NB4 (cell line): ENCODE data around the gene ETV6.

Experiments
- MYC ChIP-seq: IDR thresholded peaks from 2 replicates; pipeline ENCODE4 v1.6.1; 2011; ENCODE audit warnings: low read depth, low read length
- POLR2A ChIP-seq: IDR thresholded peaks from 2 replicates; pipeline ENCODE4 v1.6.1; 2011; ENCODE audit warnings: mild to moderate bottlenecking; ENCODE audit not compliant: insufficient read length; ENCODE audit errors: extremely low read depth
- TF ChIP-seq, protein P1 (sequence below): IDR thresholded peaks from one replicate; pipeline ENCODE4 v1.5.1; 2012; ENCODE audit warnings: low read depth, low read length
- TF ChIP-seq, protein P2 (sequence below): IDR thresholded peaks from 2 replicates; pipeline ENCODE4 v1.6.1; 2011; ENCODE audit warnings: low read depth, low read length

DNA sequence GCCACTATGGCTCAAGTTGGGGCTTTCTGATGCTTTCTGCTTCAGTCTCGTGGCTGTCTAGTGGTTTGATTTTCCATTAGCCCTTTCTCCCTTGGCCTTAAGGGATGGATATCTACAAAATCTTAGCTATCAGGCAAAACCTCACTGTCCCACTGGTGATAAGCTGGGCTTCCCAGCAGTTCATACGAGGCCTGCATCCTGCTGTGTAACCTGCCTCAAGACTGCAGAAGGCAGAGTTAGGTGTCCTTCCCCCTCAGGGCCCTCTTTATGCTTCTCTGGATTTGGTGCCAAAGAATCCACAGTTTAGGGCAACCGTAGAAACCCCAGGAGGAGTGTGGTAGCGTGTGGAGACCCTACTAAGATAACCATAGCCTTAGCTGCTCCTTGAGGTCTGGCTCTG is 38.9 kb downstream of the ETV6 start:
- TF ChIP-seq, protein P1, sequence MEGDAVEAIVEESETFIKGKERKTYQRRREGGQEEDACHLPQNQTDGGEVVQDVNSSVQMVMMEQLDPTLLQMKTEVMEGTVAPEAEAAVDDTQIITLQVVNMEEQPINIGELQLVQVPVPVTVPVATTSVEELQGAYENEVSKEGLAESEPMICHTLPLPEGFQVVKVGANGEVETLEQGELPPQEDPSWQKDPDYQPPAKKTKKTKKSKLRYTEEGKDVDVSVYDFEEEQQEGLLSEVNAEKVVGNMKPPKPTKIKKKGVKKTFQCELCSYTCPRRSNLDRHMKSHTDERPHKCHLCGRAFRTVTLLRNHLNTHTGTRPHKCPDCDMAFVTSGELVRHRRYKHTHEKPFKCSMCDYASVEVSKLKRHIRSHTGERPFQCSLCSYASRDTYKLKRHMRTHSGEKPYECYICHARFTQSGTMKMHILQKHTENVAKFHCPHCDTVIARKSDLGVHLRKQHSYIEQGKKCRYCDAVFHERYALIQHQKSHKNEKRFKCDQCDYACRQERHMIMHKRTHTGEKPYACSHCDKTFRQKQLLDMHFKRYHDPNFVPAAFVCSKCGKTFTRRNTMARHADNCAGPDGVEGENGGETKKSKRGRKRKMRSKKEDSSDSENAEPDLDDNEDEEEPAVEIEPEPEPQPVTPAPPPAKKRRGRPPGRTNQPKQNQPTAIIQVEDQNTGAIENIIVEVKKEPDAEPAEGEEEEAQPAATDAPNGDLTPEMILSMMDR: no peak
- TF ChIP-seq POLR2A (no peak), MYC (no peak)
- TF ChIP-seq, protein P2, sequence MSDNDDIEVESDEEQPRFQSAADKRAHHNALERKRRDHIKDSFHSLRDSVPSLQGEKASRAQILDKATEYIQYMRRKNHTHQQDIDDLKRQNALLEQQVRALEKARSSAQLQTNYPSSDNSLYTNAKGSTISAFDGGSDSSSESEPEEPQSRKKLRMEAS: no peak
